HEK293 (cell line): Measurements from ENCODE around the gene SMNDC1.

Experiments
- IKZF3 ChIP-seq: fragments of 450-650 bp; IDR thresholded peaks from 2 replicates; pipeline ENCODE4 v1.5.0; 2018; ENCODE audit warnings: missing biosample characterization, mild to moderate bottlenecking, missing genetic modification characterization, moderate library complexity
- TF ChIP-seq, protein P1 (sequence below): fragments of 450-650 bp; formaldehyde crosslinking; IDR thresholded peaks from 2 replicates; pipeline ENCODE4 v1.5.1; 2016; ENCODE audit warnings: missing biosample characterization, missing genetic modification characterization

DNA sequence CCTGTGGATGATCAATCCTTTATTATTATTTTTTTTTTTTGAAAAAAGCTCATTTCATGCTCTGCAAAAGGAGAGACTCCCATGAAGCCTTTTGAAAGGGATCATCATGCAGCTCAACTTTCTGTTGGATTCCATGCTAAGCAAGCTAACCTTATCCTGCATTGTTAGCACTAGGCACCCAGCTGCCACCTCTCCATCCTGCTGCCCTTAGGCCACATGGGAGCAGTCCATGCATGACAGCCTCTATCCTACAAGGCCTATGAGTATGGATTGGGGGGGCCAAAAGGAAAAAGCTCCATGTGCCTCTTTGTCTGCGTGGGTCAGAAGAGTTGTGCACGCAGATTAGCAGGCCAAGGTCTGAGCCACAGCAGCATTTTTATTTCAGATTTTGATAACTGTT, 19.2 kb downstream of the SMNDC1 start:
- TF ChIP-seq, protein P1, sequence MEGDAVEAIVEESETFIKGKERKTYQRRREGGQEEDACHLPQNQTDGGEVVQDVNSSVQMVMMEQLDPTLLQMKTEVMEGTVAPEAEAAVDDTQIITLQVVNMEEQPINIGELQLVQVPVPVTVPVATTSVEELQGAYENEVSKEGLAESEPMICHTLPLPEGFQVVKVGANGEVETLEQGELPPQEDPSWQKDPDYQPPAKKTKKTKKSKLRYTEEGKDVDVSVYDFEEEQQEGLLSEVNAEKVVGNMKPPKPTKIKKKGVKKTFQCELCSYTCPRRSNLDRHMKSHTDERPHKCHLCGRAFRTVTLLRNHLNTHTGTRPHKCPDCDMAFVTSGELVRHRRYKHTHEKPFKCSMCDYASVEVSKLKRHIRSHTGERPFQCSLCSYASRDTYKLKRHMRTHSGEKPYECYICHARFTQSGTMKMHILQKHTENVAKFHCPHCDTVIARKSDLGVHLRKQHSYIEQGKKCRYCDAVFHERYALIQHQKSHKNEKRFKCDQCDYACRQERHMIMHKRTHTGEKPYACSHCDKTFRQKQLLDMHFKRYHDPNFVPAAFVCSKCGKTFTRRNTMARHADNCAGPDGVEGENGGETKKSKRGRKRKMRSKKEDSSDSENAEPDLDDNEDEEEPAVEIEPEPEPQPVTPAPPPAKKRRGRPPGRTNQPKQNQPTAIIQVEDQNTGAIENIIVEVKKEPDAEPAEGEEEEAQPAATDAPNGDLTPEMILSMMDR (tag by site-specific recombination), result no peak
- no peak for TF ChIP-seq IKZF3 (tag by site-specific recombination)
